Measurements from ENCODE around the gene DIPK1A.
A peak's percentile ranks its signal among the peaks of the same experiment; 100 is the strongest.

DNA sequence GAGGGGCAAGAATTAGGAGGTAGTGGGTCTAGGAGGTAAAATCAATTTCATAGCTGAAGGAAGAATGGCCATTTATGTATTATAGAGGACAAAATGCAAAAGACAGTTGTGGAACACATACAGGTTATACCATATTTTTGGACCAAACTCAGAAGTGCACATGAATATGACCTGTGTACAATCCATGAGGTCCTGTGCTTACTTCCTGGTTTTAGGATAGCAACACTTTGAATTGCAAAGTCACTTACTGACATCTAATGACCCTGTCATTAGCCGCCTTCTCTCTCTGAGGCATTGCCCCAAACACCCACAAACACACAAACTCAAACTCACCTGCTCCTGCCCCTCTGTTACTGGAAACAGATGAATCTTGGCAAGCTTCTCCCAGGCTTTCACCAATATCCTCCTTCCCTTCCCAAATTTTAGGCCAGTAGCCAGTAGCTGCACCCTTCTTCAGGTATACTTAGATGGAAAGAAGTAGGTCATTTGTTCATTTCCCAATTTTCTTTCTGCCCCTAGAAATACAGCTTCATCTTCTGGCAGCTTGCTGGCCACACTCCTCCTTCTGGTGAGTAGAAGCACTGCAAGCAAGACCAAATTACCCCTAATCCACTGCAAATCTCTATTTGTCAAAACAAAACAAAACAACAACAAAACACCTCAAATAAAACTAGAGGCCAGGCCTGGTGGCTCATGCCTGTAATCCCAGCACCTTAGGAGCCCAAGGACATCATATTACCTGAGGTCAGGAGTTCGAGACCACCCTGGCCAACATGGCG is 143.1 kb downstream of the DIPK1A start:
- TF ChIP-seq POLR2A (IDR thresholded peaks at IDR 0.05) = no peak
- TF ChIP-seq CTCF (IDR thresholded peaks at IDR 0.05) = peak in 2 of 3 experiments; percentile 26 to 43
